Stimulated activated memory B cell treated with anti-CD40 and anti-IgM and Interleukin-4, amounts not matched to agents 10 μg/mL and 1 μg/mL and 100 μg/mL, for 72 hours (primary cell): ENCODE data around the gene SDHB.

ENCODE experiments used
- ATAC-seq: fragments of 150-1000 bp; cut with Tn5 transposase; 2 replicates; pipeline ENCODE4 v1.10.0; 2021
- H3K27ac Mint-ChIP-seq: one replicate; pipeline ENCODE4 v1.8.0; 2022; ENCODE audit warnings: mild to moderate bottlenecking, mixed read lengths
- H3K27me3 Mint-ChIP-seq: one replicate; pipeline ENCODE4 v1.8.0; 2022; ENCODE audit warnings: mixed read lengths
- H3K36me3 Mint-ChIP-seq: one replicate; pipeline ENCODE4 v1.8.0; 2022; ENCODE audit warnings: mixed read lengths
- H3K4me1 Mint-ChIP-seq: one replicate; pipeline ENCODE4 v1.8.0; 2022; ENCODE audit warnings: mixed read lengths
- H3K4me3 Mint-ChIP-seq: one replicate; pipeline ENCODE4 v1.8.0; 2022; ENCODE audit warnings: mild to moderate bottlenecking, moderate library complexity, mixed read lengths
- H3K9me3 Mint-ChIP-seq: one replicate; pipeline ENCODE4 v1.8.0; 2022; ENCODE audit warnings: mixed read lengths

SDHB gene

GRCh38 chr1:17082761-17083160, 28.9 kb upstream of the SDHB start:
- Mint-ChIP-seq H3K36me3 (no peaks in the 10 kb centered on the region), H3K27me3 (peaks cover 13% of the 10 kb centered on the region)

GRCh38 chr1:17081439-17081838, 27.6 kb upstream of the SDHB start:
- Mint-ChIP-seq H3K9me3 (no peaks in the 10 kb centered on the region), H3K4me3 (no peak overlapping the region), H3K27ac (no peak overlapping the region), H3K27me3 (peaks cover 24% of the 10 kb centered on the region), H3K36me3 (no peaks in the 10 kb centered on the region), H3K4me1 (peaks cover 4% of the 10 kb centered on the region)
- ATAC-seq, result no peak

More at GRCh38 chr1:17082761-17083160, 28.9 kb upstream of the SDHB start:
- H3K4me3 Mint-ChIP-seq, result no peak overlapping the region
- no peak overlapping the region for H3K27ac Mint-ChIP-seq
- no peak for ATAC-seq
- peaks cover 4% of the 10 kb centered on the region for H3K4me1 Mint-ChIP-seq
- no peaks in the 10 kb centered on the region for H3K9me3 Mint-ChIP-seq

DNA sequence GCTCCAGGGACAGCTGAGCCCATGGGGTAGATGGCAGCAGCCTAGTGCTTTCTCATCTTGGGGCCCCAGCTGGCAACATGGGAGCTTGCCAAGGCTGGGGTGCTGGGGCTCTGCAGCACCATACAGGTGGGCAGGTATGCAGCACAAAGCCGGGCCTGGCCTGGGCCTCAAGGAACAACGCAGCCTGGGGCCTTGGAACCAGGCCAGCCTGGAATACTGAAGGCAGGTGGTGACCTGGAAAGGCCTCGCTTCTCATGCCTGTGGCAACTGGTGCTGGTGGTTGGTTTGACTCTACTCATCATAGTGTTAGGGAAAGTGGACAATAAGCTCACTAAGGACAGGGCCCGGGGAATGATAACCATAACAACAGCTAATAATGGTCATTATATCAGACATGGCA, 27.0 kb upstream of the SDHB start:
- H3K36me3 Mint-ChIP-seq, result no peaks in the 10 kb centered on the region
- H3K27me3 Mint-ChIP-seq, result peaks cover 29% of the 10 kb centered on the region
- no peak overlapping the region for H3K27ac Mint-ChIP-seq
- H3K4me3 Mint-ChIP-seq, result no peak overlapping the region
- no peak for ATAC-seq
- peaks cover 4% of the 10 kb centered on the region for H3K4me1 Mint-ChIP-seq
- no peaks in the 10 kb centered on the region for H3K9me3 Mint-ChIP-seq

DNA sequence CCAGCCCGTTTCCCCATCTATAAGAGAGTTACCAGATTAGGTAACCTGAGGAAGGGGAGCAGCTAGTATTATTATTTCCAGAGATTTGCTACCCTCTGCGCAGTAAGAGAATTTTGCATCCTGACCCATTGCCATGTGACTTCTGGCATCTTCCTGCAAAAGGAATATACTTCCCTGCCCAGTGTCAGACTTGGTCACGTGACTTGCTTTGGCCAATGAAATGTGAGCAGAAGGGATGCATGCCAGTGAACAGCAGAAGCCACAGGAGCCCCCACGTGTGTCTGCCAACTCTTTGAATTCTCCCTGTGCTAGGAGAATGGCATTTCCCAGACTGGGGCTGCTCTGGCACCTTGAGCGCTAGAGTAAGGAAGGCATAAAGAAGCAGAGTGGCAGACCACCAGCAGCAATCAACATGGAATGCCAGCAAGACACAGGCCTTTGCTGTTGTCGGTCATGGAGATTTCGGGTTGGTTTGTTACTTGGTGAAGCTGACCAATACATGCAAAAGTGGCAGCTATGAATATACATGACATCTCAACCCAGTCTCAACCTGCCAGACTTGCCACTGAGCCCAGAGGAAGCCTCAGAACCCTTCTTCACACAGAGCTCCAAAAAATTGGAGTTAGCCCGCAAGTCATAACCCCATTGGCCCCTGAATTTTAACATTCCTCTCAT, 26.4 kb upstream of the SDHB start:
- Mint-ChIP-seq H3K27ac (no peak overlapping the region), H3K4me3 (no peak overlapping the region), H3K9me3 (peaks cover 3% of the 10 kb centered on the region), H3K36me3 (peaks cover 5% of the 10 kb centered on the region), H3K27me3 (peaks cover 36% of the 10 kb centered on the region), H3K4me1 (peaks cover 11% of the 10 kb centered on the region)
- no peak for ATAC-seq

DNA sequence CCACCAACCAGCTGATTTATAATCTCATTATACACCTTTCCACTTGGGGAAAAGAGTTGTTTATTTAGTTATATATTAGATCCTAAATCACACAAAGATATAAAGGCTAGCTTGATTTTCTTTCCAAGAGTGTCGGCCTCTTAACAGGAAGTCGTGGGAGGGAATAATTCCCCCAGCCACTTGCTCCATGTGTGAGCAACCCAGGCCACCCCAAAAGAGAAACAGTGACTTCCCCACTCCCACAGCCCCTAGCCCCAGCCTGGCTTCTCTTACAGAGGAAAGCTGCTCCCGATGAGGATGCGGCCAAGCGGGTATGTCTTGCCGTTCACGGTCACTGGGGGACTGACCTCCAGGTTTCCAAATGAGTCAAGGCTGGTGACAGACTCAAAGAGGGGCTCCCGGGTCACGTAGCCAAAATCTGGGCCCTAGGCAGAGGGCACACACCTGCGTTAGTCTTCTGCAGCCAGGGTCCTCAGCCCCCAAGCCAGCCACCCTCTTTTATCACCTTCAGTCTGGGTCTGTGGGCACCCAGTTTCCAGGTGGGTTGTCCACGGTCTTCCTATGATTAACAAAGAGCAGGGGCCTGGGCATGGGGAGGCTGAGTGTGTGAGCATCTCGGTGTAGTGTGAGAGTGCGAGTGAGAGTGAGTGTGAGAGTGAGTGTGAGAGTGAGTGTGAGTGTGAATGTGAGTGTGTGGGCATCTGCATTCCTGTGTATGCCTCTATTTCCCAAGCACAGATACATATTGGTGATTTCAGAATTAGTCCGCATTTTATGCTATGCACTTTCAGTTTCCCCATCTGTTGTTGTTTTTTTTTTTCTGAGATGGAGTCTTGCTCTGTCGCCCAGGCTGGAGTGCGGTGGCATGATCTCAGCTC, 25.4 kb upstream of the SDHB start:
- Mint-ChIP-seq H3K36me3 (peaks cover 9% of the 10 kb centered on the region), H3K27ac (no peak overlapping the region), H3K9me3 (peaks cover 3% of the 10 kb centered on the region), H3K4me3 (no peak overlapping the region), H3K4me1 (peaks cover 11% of the 10 kb centered on the region), H3K27me3 (peaks cover 37% of the 10 kb centered on the region)
- no peak for ATAC-seq

DNA sequence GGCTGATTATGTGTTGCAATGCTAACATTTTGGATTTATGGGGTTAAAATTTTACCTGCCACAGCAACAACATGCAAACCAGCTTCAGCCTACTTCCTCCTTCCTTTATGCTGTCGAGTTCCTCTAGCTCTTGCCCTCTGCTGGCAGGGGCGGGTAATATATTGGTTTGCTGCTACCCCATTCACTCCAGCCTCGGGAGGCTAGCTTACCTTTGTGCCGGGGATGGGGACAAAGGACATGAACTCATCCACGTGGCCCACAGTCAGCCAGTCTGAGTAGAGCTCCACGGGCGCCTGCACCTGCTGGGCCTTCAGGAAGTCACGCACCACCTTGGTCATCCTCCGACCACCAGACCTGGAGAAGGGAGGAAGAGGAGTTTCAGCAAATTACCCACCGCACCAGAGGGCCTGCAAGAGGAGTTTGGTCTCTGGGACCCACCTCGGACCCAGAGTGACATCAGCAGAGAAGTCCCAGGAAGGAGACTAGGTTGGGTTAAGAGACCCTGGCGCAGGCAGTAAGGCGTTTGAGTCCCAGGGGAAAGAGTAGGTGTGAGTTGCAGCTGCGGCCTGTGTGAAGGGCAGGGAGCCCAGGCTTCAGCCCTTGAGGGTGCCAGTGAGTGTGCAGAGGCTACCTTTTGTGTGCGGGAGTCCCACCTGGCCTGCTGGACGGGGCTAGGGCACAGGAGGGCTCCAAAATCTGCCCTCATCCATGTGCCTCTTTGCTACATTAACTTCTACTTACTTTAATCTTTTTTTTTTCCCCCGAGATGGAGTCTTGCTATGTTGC, 21.8 kb upstream of the SDHB start:
- Mint-ChIP-seq H3K36me3 (peaks cover 9% of the 10 kb centered on the region), H3K9me3 (peaks cover 3% of the 10 kb centered on the region), H3K4me3 (no peak overlapping the region), H3K27me3 (peaks cover 37% of the 10 kb centered on the region), H3K4me1 (peaks cover 11% of the 10 kb centered on the region), H3K27ac (no peak overlapping the region)
- ATAC-seq, result peak; percentile 43

- peaks cover 3% of the 10 kb centered on the region for H3K9me3 Mint-ChIP-seq
- peaks cover 17% of the 10 kb centered on the region for H3K27me3 Mint-ChIP-seq
- no peak overlapping the region for H3K27ac Mint-ChIP-seq
- H3K4me1 Mint-ChIP-seq, result peaks cover 7% of the 10 kb centered on the region
- ATAC-seq, result no peak
- no peak overlapping the region for H3K4me3 Mint-ChIP-seq
- H3K36me3 Mint-ChIP-seq, result peaks cover 9% of the 10 kb centered on the region
Observed at GRCh38 chr1:17071794-17072193, 18.0 kb upstream of the SDHB start.

- Mint-ChIP-seq H3K36me3 (peaks cover 2% of the 10 kb centered on the region), H3K9me3 (no peaks in the 10 kb centered on the region), H3K27me3 (peaks cover under 1% of the 10 kb centered on the region), H3K27ac (no peak overlapping the region), H3K4me1 (no peaks in the 10 kb centered on the region), H3K4me3 (no peak overlapping the region)
- ATAC-seq, result no peak
Observed at GRCh38 chr1:17070163-17070525, 16.3 kb upstream of the SDHB start.

DNA sequence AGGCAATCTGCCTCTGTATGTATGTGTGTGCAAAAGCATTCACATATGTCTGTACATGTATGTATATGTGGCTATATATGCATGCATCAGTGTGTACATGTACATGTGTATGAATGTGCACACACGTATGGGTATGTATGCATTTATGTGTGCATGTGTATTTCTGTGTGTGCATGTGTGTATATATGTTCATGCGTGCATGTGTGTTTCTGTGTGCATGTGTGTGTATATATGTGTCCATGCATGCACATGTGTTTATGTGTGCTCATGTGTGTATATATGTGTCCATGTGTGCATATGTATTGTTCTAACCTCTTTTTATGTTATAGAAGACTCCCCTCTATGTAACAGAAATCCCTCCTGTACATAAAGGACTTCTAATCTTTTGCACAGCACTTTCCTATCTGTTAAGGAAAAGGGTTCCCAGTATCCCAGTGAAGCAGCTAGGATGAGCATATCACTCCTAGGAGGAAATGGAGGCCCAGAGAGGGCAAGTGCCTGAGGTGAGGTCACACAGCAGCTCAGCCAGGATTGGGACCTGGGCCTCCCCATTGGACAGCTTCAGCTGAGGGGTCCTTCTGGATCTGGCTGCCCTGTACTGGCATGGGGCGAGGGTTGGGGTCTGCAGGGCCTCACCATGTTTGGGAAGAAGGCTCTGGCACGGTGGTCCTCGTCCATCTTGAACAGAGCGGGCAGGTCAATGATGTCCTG, 15.8 kb upstream of the SDHB start:
- no peak for ATAC-seq
- Mint-ChIP-seq H3K9me3 (no peaks in the 10 kb centered on the region), H3K4me3 (no peak overlapping the region), H3K27ac (no peak overlapping the region), H3K27me3 (no peaks in the 10 kb centered on the region), H3K4me1 (no peaks in the 10 kb centered on the region), H3K36me3 (no peaks in the 10 kb centered on the region)

DNA sequence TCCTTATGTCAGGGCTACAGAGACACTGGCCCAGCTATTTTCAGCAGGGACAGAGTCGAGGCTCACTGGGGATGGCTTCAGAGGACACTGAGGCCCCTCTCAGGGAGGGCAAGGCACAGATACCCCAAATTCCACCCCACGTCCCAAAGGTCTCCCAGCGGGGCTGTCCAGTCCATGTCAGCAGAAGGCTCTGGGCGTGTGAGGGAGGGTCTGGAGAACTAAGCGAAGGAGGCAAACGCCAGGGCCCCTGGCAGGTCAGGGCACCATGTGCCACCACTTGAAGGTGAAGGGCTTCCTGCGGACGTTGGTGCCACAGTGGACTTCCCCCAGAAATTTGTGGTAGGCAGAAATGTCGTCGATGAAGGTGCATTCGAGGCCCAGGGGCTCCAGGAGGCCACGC, 15.0 kb upstream of the SDHB start:
- ATAC-seq, result no peak
- H3K9me3 Mint-ChIP-seq, result no peaks in the 10 kb centered on the region
- no peaks in the 10 kb centered on the region for H3K4me1 Mint-ChIP-seq
- no peak overlapping the region for H3K27ac Mint-ChIP-seq
- H3K27me3 Mint-ChIP-seq, result no peaks in the 10 kb centered on the region
- H3K4me3 Mint-ChIP-seq, result no peak overlapping the region
- H3K36me3 Mint-ChIP-seq, result no peaks in the 10 kb centered on the region

DNA sequence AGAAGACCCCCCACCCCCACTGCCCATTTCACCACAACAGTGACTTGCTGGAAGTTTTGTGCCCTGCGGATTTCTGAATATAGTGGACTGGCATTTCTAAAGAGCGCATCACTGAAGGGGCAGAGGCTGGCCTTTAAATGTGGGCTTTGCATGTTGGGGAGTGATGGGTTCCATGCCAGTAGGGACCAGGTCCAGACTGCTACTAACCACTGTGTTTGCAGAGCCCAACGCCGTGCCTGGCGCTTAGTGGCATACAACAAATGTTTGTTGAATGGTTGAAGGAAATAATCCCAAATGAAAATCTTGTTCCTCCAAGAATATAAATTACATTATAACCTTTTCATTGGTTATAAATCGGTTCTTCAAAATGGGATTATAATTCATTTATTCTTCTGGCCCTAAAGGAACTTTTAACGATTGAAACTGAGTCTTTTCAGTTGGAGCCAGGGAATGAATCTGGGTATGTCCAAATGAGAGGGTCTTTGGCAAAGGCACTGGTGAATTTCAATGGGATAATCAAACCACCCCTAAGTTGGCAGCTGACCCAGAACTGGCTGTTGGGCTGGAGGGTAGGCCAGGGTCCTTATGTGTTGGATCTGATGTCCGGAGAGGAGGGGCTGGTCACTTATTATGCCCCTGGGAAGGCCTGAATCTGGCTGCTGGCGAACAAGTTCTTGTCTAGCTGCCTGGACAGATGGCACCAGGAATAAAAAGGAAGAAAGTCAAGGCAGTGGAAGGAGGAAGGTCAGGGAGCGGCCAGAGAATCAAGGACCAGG, 13.8 kb upstream of the SDHB start:
- H3K4me3 Mint-ChIP-seq, result no peak overlapping the region
- no peaks in the 10 kb centered on the region for H3K27me3 Mint-ChIP-seq
- ATAC-seq, result no peak
- no peak overlapping the region for H3K27ac Mint-ChIP-seq
- no peaks in the 10 kb centered on the region for H3K36me3 Mint-ChIP-seq
- H3K9me3 Mint-ChIP-seq, result no peaks in the 10 kb centered on the region
- H3K4me1 Mint-ChIP-seq, result no peaks in the 10 kb centered on the region

- Mint-ChIP-seq H3K27ac (no peak overlapping the region), H3K9me3 (no peaks in the 10 kb centered on the region), H3K4me3 (no peak overlapping the region), H3K36me3 (no peaks in the 10 kb centered on the region), H3K4me1 (no peaks in the 10 kb centered on the region), H3K27me3 (no peaks in the 10 kb centered on the region)
- no peak for ATAC-seq
Observed at GRCh38 chr1:17067069-17067426, 13.2 kb upstream of the SDHB start.

- no peak overlapping the region for H3K4me3 Mint-ChIP-seq
- H3K9me3 Mint-ChIP-seq, result no peaks in the 10 kb centered on the region
- H3K27ac Mint-ChIP-seq, result no peak overlapping the region
- no peaks in the 10 kb centered on the region for H3K36me3 Mint-ChIP-seq
- H3K4me1 Mint-ChIP-seq, result no peaks in the 10 kb centered on the region
- ATAC-seq, result no peak
- H3K27me3 Mint-ChIP-seq, result no peaks in the 10 kb centered on the region
Observed at GRCh38 chr1:17066361-17067068, 12.7 kb upstream of the SDHB start.

DNA sequence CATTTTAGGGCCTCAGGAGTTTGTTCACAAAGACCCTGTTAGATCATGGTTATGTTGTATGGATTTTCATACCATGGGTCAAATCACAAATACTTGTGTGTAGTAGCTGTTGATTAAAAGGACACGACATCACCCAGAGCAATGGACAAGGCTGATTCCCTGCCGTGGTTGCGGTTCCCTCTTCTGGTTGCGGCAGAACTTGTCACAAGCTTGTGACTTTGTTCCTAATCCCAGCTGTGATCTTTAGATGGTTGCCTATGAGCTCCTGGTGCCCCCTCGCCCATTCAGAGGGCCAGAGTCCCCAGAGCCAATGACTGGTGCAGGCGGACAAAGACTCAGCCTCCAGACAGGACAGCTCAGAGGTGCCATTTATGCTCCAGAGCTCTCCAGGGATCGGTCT, 11.8 kb upstream of the SDHB start:
- H3K4me3 Mint-ChIP-seq, result no peak overlapping the region
- H3K36me3 Mint-ChIP-seq, result no peaks in the 10 kb centered on the region
- H3K27ac Mint-ChIP-seq, result no peak overlapping the region
- H3K27me3 Mint-ChIP-seq, result no peaks in the 10 kb centered on the region
- peaks cover 2% of the 10 kb centered on the region for H3K4me1 Mint-ChIP-seq
- H3K9me3 Mint-ChIP-seq, result no peaks in the 10 kb centered on the region
- ATAC-seq, result no peak
